ENCODE data around the gene PSMA7. TPM values are rescaled to one million over a fixed set of nuclear protein-coding genes. Genes with fewer than 3 reads are reported as not detected.

Gene PSMA7
- total and polyA plus RNA-seq, 2 donors (not counting 1 experiment from before 2014, with no cell fraction given) = 140 to 252 TPM

DNA sequence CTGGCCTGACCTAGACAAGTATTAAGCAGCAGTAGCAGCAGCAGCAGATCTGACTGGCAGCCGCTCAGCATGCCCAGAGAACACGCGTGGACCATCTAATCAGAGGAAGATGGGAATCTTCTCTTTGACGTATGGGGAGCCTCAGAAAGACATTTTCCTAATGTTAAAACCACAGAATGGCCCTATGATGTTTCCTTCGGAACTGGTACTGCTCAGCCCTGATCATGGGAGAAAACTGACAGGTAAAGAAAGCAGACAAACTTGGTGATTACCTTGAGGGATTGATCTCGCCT, 6.2 kb downstream of the PSMA7 start:
- Histone ChIP-seq H3K27ac (ENCODE audit: low read length in 2 of 2) (peak overlapping the region in 1 of 2 donors; percentile 25), H4K20me1 (ENCODE audit: control insufficient read depth, insufficient read depth, low read length, poor library complexity, severe bottlenecking) (peaks cover 69% of the 10 kb centered on the region), H3K4me2 (replicated peaks; ENCODE audit: low read depth, low read length, poor library complexity, severe bottlenecking) (no peak overlapping the region), H3K36me3 (replicated peaks in 1 of 2; ENCODE audit: control extremely low read depth in 1 of 2, control insufficient read depth in 1 of 2, extremely low read depth in 1 of 2, insufficient read depth in 2 of 2, low read length in 1 of 2) (peaks cover 1 to 78% of the 10 kb centered on the region in 2 experiments), H3K9me3 (ENCODE audit: control extremely low read depth in 1 of 3, control insufficient read depth in 2 of 3, insufficient read depth in 1 of 3, low read length in 2 of 3) (no peaks in the 10 kb centered on the region), H3K79me2 (ENCODE audit: control insufficient read depth, insufficient read depth, low read length) (peaks cover 25% of the 10 kb centered on the region), H3K27me3 (replicated peaks in 1 of 4; ENCODE audit: control extremely low read depth in 1 of 4, control insufficient read depth in 3 of 4, insufficient read depth in 4 of 4, low read length in 3 of 4) (no peaks in the 10 kb centered on the region), H3K4me3 (ENCODE audit: control extremely low read depth in 1 of 5, extremely low read depth in 1 of 5, insufficient read depth in 1 of 5, low read depth in 2 of 5, low read length in 4 of 5) (no peak overlapping the region), H2AFZ (ENCODE audit: insufficient read depth, low read depth, low read length, poor library complexity, severe bottlenecking) (no peak overlapping the region), H3K4me1 (ENCODE audit: control insufficient read depth in 2 of 2, insufficient read depth in 2 of 2, low read length in 2 of 2) (peaks cover 14 to 29% of the 10 kb centered on the region in 2 donors), H3K9ac (ENCODE audit: low read length) (no peak overlapping the region)
- Mint-ChIP-seq H3K27ac (peak overlapping the region; percentile 63), H3K4me3 (no peak overlapping the region), H3K27me3 (no peaks in the 10 kb centered on the region), H3K9me3 (ENCODE audit: insufficient read depth) (no peaks in the 10 kb centered on the region), H3K4me1 (peaks cover 36% of the 10 kb centered on the region)
- intact Hi-C loops (cut with micrococcal nuclease) = loop anchor here (5.0 kb wide), 1 partner anchor 110 kb away; no protein-coding TSS in a partner anchor
- 79% methylated on average over 6 of the region's 6 CpGs for WGBS (ENCODE audit: insufficient coverage)
- ChIA-PET CTCF (interaction anchor here (1.1 to 4.3 kb wide), 8 partner anchors 10 to 127 kb away, joined by 3 to 56 read pairs (median 8); partner anchors contain the start of gene LSM14B), POLR2A (interaction anchor here (0.6 kb wide), 1 partner anchor 71 kb away, joined by 4 read pairs; the partner anchor contains the start of gene TAF4)
- no peak for ATAC-seq (ENCODE audit: low read depth)
- TF ChIP-seq, protein P1, sequence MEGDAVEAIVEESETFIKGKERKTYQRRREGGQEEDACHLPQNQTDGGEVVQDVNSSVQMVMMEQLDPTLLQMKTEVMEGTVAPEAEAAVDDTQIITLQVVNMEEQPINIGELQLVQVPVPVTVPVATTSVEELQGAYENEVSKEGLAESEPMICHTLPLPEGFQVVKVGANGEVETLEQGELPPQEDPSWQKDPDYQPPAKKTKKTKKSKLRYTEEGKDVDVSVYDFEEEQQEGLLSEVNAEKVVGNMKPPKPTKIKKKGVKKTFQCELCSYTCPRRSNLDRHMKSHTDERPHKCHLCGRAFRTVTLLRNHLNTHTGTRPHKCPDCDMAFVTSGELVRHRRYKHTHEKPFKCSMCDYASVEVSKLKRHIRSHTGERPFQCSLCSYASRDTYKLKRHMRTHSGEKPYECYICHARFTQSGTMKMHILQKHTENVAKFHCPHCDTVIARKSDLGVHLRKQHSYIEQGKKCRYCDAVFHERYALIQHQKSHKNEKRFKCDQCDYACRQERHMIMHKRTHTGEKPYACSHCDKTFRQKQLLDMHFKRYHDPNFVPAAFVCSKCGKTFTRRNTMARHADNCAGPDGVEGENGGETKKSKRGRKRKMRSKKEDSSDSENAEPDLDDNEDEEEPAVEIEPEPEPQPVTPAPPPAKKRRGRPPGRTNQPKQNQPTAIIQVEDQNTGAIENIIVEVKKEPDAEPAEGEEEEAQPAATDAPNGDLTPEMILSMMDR (IDR thresholded peaks at IDR 0.05) = peak; percentile 12
- TF ChIP-seq EZH2 (IDR thresholded peaks at IDR 0.05; ENCODE audit: borderline replicate concordance, insufficient read depth, low read depth, low read length, poor library complexity, severe bottlenecking) = no peak
- no peak for DNase-seq

DNA sequence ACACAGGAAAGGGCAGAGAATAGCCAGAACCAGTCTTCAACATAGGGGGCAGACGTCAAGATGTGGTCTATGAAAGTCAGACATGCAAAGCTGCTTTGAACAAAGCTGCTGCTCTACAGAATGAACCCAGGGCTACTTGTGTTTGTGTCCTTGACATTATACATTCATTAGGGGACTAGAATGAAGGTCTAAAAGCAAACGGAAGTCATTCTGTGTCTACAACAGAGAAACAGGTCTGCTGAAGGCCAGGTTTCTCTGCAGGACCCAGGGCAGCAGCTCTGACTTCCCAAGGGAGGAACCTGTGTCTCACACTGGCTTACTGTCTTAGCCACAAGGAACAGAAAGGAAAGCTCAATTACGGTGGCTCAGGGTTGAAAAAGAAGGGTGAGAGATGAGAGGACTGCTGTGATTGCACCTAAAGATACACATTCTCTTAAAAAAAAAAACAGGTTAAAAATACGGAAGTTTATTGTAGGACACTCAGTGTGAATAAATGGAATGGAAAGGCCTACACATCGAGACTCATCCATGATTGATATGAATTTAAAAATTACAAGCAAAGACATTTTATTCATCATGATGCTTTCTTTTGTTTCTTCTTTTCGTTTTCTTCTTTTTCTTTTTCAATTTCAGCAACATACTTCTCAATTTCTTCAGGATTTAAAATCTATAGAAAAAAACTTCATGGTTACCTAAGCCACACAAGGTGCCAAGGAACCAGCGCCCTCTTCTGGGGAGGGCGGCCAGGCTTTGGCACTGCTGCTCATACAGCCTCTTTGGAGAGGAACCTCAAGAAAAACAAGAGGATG, 6.7 kb downstream of the PSMA7 start:
- ChIA-PET CTCF (interaction anchor here (0.7 to 4.3 kb wide), 10 partner anchors 8 to 126 kb away, joined by 3 to 56 read pairs (median 6); partner anchors contain the start of gene LSM14B), POLR2A (interaction anchor here (0.6 to 0.9 kb wide), 2 partner anchors 71 to 126 kb away, joined by 4 to 5 read pairs; partner anchors contain the start of gene TAF4)
- peaks cover 9 to 24% of the 10 kb centered on the region in 2 donors for H3K4me1 ChIP-seq (ENCODE audit: control insufficient read depth in 2 of 2, insufficient read depth in 2 of 2, low read length in 2 of 2)
- 40% methylated on average over 4 of the region's 8 CpGs for WGBS (ENCODE audit: insufficient coverage)
- Mint-ChIP-seq H3K9me3 (ENCODE audit: insufficient read depth) (no peaks in the 10 kb centered on the region), H3K27ac (peak overlapping the region; percentile 63), H3K27me3 (no peaks in the 10 kb centered on the region), H3K4me3 (no peak overlapping the region), H3K4me1 (peaks cover 32% of the 10 kb centered on the region)
- H3K27me3 ChIP-seq (replicated peaks in 1 of 4; ENCODE audit: control extremely low read depth in 1 of 4, control insufficient read depth in 3 of 4, insufficient read depth in 4 of 4, low read length in 3 of 4) = no peaks in the 10 kb centered on the region
- H3K27ac ChIP-seq (ENCODE audit: low read length in 2 of 2) = peak overlapping the region in 1 of 2 donors; percentile 25
- H4K20me1 ChIP-seq (ENCODE audit: control insufficient read depth, insufficient read depth, low read length, poor library complexity, severe bottlenecking) = peaks cover 69% of the 10 kb centered on the region
- intact Hi-C loops (cut with micrococcal nuclease) = loop anchor here (1.0 to 5.0 kb wide), 2 partner anchors 14 to 109 kb away; partner anchors contain the start of gene LSM14B
- TF ChIP-seq, protein P1 (IDR thresholded peaks at IDR 0.05) = peak; percentile 86
- TF ChIP-seq EZH2 (IDR thresholded peaks at IDR 0.05; ENCODE audit: borderline replicate concordance, insufficient read depth, low read depth, low read length, poor library complexity, severe bottlenecking) = no peak
- H3K4me3 ChIP-seq (ENCODE audit: control extremely low read depth in 1 of 5, extremely low read depth in 1 of 5, insufficient read depth in 1 of 5, low read depth in 2 of 5, low read length in 4 of 5) = no peak overlapping the region
- H3K4me2 ChIP-seq (replicated peaks; ENCODE audit: low read depth, low read length, poor library complexity, severe bottlenecking) = no peak overlapping the region
- peaks cover 25% of the 10 kb centered on the region for H3K79me2 ChIP-seq (ENCODE audit: control insufficient read depth, insufficient read depth, low read length)
- no peak overlapping the region for H2AFZ ChIP-seq (ENCODE audit: insufficient read depth, low read depth, low read length, poor library complexity, severe bottlenecking)
- DNase-seq (peak; percentile 80), ATAC-seq (ENCODE audit: low read depth) (peak; percentile 81)
- peaks cover 1 to 84% of the 10 kb centered on the region in 2 experiments for H3K36me3 ChIP-seq (replicated peaks in 1 of 2; ENCODE audit: control extremely low read depth in 1 of 2, control insufficient read depth in 1 of 2, extremely low read depth in 1 of 2, insufficient read depth in 2 of 2, low read length in 1 of 2)
- H3K9ac ChIP-seq (ENCODE audit: low read length) = no peak overlapping the region
- H3K9me3 ChIP-seq (ENCODE audit: control extremely low read depth in 1 of 3, control insufficient read depth in 2 of 3, insufficient read depth in 1 of 3, low read length in 2 of 3) = no peaks in the 10 kb centered on the region
